COLO829 (cell line): Measurements from ENCODE around the gene ALS2CL.

Experiments
- DNase-seq: peaks from one replicate; pipeline ENCODE4 v3.0.0; 2012; ENCODE audit warnings: low spot score

ALS2CL gene

GRCh38 chr3:46664188-46664970 is 29.1 kb downstream of the ALS2CL start:
- no peak for DNase-seq

GRCh38 chr3:46663591-46664135 is 29.8 kb downstream of the ALS2CL start:
- DNase-seq, result no peak

DNA sequence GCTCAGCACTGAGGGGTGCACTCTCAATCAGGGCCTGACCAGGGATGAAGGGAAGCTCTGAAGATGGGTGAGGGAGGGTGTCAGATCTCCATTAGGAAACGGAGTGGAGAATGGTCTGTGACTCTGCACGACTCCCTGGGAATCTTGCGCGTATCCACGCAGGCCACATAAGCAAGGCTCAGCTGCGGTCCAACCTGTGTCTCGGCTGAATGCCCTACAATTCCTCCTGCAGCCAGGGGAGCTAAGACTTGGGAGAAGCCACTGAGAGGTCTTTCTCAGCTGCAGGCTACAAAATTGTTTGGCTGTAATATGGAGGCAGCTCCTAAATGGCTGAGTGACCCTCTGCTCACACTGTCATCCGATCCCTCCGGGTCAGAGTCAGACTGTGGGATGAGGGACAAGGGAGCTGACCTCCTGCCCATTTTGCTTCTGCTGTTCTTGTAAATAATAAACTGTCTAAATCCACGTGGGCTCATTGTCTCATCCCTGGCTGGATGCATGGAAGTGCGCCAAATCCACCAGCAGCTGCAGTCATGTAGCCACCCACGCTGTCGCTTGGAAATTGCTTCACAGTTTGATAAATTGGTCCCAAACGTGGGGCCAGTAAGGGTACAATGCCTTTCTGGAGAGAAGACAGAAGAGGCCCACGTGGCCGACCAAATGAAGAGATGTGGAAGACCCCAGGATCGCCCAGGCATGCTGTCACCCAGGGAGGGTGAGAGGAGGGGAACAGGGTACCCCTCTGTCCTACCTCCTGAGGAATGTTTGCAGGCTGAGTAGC is 30.5 kb downstream of the ALS2CL start:
- no peak for DNase-seq

DNA sequence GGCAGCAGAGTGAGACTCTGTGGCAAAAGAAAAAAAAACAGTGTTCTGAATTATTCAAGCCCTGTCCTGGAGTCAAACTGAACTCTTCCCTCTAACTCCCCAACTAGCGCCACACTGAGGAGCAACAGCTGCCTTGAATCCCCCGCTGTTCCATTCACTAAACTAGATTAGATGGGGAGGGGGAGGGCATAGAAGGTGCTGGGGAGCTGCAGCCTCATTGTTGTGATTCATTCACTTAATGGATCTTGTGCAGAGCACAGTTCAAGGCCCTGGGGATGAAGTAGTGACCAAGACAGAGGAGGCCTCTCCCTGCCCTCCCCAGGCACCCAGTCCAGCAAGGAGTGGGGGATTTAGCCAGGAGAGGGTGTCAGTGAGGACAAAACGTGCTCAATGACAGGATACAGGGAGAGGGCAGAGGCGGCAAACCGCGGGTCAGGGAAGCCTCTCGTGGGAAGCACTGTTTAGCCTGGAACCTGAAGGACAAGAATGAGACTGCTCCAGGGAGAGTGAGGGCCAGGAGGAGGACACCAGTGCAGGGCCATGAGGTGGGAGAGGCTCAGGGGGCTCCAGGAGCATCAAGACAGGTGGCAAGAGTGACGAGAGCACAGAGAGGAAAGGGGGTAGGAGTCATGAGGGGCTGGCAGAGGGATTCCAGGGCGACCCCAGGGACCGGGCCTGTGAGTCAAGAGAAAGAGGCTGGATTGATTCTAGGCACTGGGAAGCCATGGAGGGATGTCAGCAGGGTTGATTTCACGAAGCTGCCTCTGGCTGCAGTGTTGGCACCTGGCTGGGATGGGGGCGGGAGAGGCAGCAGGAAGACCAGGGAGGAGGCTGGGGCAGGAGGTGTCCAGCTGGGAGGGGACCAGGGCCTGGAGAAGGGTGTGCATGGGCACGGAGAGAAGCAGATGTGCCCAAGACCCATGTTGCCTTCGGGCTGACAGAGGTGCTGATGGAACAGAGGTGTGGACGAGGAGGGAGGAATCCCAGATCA is 31.4 kb downstream of the ALS2CL start:
- no peak for DNase-seq

DNA sequence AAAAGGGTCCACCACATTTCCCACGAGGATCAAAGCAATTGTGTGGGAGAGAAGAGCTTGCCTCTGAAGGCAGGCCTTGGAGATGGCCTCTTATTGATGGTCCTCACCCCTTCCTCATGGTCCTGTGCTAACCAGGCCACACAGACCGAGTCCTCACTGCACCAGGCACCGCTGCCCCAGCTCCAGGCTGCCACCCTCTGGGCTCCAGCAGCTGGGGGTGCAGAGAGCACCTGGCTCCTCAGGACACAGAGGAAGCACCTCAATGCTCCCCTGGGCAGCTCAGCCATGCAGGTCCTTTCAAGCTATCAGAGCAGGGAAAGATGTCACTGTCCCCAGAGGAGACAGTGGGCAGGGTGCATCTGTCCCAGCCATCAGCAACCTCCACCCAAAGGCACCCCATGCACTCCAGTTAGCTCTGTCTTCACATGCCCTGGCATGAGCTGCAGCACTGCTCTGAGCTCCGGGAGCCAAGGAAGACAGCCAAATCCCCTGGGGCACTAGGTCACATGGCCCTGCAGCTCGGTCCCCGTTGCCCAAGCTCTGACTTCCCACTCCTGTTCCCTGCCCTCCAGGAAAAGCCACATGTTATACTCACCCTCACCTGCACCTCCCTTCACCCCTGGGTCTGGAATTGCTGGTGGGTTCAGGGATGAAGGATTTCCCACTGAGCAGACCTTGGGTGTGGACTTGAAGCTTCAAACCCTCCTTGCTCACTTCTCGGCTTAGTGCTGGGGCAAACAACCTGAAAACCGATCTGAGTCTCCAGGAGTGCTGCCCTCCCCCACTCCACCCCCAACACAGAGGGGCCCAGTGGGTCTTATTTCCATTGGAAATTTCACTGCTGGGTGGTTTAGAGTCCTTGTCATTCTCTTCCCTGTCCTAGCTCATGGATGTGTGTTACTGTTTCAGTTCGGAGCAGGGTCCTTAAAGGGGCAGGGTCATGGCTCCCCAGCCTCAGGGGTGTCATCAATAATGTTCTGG is 32.6 kb downstream of the ALS2CL start:
- no peak for DNase-seq

DNA sequence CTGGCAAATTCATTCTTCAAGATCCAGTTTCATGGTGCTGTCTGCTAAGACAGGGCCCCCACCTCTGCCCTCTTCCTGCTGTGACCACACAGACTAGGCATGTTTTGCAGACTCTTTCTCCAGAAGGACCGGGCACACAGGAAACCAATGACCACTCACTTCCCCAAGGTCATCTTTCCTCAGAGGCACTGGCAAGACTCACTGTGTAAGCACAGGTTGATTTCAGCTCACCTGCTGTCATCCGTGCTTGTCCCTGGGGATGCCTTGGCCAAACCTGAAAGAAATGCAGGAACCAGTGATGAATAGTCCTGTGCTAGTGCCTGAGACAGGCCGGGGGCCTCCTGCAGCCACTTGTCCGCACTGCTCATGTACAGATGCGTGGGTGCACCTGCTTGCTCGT is 33.5 kb downstream of the ALS2CL start:
- DNase-seq, result no peak

GRCh38 chr3:46659285-46659684 is 34.2 kb downstream of the ALS2CL start:
- no peak for DNase-seq

DNA sequence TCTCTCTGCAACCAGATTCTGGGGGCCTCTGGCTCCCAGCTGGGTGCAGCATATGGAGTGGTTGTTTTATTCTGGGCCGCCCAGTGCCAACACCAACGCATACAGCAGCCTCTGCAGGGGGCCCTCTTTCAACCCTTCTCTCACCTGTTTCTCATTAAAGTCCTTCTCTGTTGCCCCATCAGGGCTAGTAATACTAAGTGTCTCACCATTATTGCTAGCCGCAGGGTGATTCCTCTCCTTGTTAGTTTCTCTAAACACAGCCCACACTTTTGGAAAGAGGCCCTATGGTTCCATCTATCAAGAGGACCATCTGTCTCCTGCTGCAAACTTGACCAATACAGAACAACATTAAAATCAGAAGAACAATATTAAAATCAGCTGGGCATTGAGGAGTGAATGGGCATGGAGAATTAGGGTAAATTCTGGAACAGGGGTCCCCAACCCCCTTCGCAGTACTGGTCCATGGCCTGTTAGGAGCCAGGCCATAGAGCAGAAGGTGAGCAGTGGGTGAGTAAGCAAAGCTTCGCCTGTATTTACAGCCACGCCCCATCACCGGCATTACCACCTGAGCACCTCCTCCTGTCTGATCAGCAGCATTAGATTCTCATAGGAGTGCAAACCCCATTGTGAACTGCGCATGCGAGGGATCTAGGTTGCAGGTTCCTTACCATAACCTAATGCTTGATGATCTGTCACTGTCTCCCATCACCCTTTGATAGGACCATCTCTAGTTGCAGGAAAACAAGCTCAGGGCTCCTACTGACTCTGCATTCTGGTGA is 36.5 kb downstream of the ALS2CL start:
- no peak for DNase-seq

GRCh38 chr3:46655271-46655670 is 38.2 kb downstream of the ALS2CL start:
- no peak for DNase-seq

DNA sequence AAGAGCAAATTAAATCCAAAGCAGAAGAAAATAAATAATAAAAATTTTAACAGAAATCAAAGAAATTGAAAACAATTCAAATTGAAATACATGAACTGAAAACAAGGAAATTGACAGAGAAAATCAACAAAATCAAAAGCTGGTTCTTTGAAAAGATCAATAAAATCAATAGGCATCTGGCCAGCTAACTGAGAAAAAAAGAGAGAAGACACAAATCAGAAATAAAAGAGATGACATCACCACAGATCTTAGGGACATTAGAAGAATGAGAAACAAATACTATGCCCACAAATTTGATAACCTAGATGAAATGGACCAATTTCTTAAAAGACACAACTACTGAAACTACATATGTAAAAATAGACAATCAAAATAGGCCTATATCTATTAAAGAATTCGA is 42.4 kb downstream of the ALS2CL start:
- no peak for DNase-seq

DNA sequence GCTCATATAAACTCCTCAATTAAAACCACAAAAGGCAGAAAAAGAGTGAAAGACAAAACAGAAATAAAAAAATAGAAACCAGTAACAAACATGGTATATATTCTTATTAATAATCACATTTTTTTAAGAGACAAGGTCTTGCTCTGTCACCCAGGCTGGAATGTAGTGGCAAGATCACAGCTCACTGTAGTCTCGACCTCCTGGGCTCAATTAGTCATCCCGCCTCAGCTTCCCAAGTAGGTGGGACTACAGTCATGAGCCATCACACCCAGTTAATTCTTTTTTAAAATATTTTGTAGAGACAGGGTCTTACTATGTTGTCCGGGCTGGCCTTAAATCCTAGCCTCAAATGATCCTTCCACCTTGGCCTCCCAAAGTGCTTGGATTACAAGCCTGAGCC is 44.0 kb downstream of the ALS2CL start:
- DNase-seq, result no peak

DNA sequence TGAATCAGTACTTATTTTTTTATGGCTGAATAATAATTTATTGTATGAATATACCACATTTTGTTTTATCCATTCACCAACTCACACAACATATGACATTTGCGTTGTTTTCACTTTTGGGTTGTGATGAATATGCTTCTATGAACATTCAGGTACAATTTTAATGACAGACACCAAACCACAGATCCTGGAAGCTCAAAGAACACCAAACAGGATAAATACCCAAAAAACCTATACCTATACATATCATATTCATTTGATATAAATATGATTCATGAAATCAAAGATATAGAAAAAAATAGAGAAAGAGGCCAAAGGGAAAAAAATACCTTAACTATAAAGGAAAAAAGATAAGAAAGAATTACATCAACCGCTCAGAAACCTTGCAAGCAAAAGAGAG is 45.4 kb downstream of the ALS2CL start:
- no peak for DNase-seq

- no peak for DNase-seq
Measured at GRCh38 chr3:46646700-46647099, 46.8 kb downstream of the ALS2CL start.

DNA sequence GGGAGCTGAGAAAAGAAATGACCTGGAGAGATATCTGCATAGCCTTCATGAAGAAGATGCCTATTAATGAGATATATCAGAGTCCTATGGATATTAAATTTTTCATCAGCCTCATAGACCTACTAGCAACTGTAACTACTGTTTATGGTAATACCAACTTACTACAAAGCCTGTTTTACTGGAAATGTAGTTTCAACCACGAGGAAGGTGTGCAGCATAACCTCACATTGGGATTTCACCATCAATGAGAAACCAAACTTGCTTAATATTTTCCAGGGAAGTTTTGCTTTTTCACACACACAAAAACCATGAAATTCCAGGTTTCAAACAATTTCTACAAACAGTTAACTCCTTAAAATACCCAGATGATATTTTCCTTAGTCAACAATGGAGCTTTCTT is 49.8 kb downstream of the ALS2CL start:
- DNase-seq, result no peak

GRCh38 chr3:46642971-46643370 is 50.5 kb downstream of the ALS2CL start:
- DNase-seq, result no peak

DNA sequence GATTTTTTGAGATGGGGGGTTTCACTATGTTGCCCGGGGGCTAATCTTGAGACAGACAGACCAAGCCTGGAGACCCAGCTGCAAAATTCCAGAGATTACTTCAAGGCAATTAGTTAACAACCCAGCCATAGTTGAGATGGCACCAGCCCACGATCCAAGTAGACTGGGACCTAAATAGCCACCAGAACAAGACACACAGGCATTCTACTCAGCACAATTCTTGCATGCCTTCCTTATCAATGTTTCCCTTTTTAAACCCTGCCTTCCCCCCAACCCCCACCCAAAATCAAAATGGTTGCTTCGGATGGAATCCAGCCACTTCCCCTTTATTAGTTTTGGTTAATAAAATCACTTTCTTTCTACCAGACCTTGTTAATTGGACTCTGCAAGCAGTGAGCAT is 52.6 kb downstream of the ALS2CL start:
- no peak for DNase-seq

DNA sequence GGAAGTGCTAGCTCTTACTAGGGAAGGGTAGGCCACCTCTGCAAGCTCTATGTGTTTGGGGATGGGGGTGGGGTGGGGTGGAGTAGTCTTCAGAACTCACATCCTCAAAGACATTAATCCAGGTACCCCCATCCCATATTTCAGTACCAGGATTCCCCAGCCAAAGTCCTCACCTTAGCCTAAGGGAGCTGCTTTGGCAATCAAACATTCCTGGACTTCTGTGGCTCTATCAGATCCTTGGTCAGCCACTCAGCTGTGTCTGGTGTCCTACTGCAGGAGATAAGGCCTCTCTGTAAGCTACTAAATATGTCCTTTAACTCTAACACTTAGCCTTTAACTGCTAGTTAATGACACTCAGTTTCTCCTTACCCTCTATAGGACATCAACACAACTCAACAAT is 54.3 kb downstream of the ALS2CL start:
- DNase-seq, result no peak

DNA sequence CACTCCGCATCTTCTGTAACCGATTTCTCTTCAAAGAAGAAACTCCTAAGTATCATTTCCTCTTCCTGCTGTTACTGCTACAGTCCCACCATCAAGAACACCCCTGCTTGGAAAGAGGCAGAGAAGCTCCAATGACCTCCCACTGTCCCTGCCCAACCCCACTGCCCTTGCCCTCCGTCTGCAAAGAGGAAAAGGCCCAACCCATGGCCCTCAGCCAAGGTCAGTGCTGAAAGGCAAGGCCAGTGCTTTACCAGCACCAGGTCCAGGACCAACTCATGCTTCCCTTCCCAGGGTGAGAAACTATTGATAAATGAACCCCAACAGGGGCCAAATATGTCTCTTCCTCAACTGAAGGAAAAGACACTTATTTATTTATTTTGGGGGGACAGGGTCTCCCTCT is 58.6 kb downstream of the ALS2CL start:
- DNase-seq, result no peak

DNA sequence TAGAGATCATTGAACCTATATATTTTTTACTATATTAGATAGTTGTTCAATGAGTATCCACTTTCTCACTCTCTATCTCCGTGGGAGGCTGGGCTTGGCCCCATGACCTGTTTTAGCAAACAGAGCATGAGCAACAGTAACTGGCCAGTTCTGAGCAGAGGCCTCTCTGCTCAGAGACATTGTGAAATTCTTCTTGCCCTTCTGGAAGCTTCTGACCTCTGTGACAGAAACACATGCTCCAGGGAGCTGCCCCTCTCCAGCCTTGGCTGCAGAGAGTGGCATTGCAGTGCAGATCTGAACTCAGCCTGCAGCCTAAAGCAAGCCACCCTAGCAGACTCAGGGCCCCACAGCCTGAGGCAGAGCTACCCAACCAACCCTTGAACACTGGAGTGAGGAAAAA is 60.7 kb downstream of the ALS2CL start:
- no peak for DNase-seq
